Spleen (tissue), 13 donors: ENCODE data around the gene SACM1L. TPM values are rescaled to one million over a fixed set of nuclear protein-coding genes. Genes with fewer than 3 reads are reported as not detected.

Experiments
- DNase-seq: peaks from one replicate; pipeline ENCODE4 v3.0.0-alpha.2; 2020
- H3K27ac ChIP-seq, 8 donors: fragments of 200-600 bp; sonication (generic) in 7 of 8; 1 replicate in 4 of 8; 2 replicates in 4 of 8; pipeline versions ENCODE4 v1.5.0 to v1.8.0; 2016 to 2021; ENCODE audit warnings: inconsistent platforms in 4 of 8, mild to moderate bottlenecking in 4 of 8, moderate library complexity in 1 of 8
- H3K27me3 ChIP-seq, 7 donors: fragments of 200-600 bp; sonication (generic) in 6 of 7; replicated peaks in 1 of 7; 1 replicate in 4 of 7; 2 replicates in 3 of 7; pipeline versions ENCODE4 v1.5.0 to v1.8.0; 2016 to 2021; ENCODE audit warnings: inconsistent platforms in 3 of 7, mild to moderate bottlenecking in 1 of 7
- H3K36me3 ChIP-seq, 6 donors: fragments of 200-600 bp; sonication (generic) in 5 of 6; 1 replicate in 4 of 6; 2 replicates in 2 of 6; pipeline versions ENCODE4 v1.5.0 to v1.8.0; 2016 to 2021; ENCODE audit warnings: inconsistent platforms in 2 of 6
- H3K4me1 ChIP-seq, 6 donors: fragments of 200-600 bp; sonication (generic) in 5 of 6; 1 replicate in 3 of 6; 2 replicates in 3 of 6; pipeline versions ENCODE4 v1.5.0 to v1.8.0; 2016 to 2021; ENCODE audit warnings: inconsistent platforms in 3 of 6
- H3K4me3 ChIP-seq, 8 donors: fragments of 200-600 bp; sonication (generic) in 7 of 8; 1 replicate in 4 of 8; 2 replicates in 4 of 8; pipeline versions ENCODE4 v1.5.0 to v1.8.0; 2016 to 2021; ENCODE audit warnings: inconsistent platforms in 4 of 8, mild to moderate bottlenecking in 4 of 8, moderate library complexity in 2 of 8
- H3K9me3 ChIP-seq, 8 donors: fragments of 200-600 bp; sonication (generic) in 7 of 8; 1 replicate in 4 of 8; 2 replicates in 4 of 8; pipeline versions ENCODE4 v1.5.0 to v1.8.0; 2016 to 2021; ENCODE audit warnings: inconsistent platforms in 4 of 8
- CTCF ChIP-seq, 11 experiments: fragments of 200-600 bp in 7 of 11; fragments of 450-650 bp in 4 of 11; sonication (generic) in 4 of 11; IDR thresholded peaks in 8 of 11; conservative IDR thresholded peaks in 3 of 11; 1 replicate in 7 of 11; 2 replicates in 4 of 11; pipeline versions ENCODE4 v1.4.0 to v1.8.0; 2016 to 2021; ENCODE audit warnings: antibody characterized with exemption in 11 of 11, inconsistent platforms in 4 of 11, mild to moderate bottlenecking in 1 of 11
- POLR2A ChIP-seq, 3 donors: fragments of 450-650 bp; IDR thresholded peaks; one replicate each; pipeline ENCODE4 v1.5.1; 2017; ENCODE audit warnings: antibody characterized with exemption in 3 of 3, mild to moderate bottlenecking in 1 of 3
- POLR2AphosphoS5 ChIP-seq, 3 donors: sonication (generic); formaldehyde crosslinking; IDR thresholded peaks; one replicate each; pipeline ENCODE4 v1.5.1; 2017; ENCODE audit warnings: antibody characterized with exemption in 3 of 3
- WGBS, 5 donors: extraction: QIAGEN DNeasy Blood & Tissue Kit in 3 of 5; methylation state at CpG; one replicate each; pipeline versions ENCODE4 v1.1.5 to v1.1.7; 2013 to 2018; 5-methylcytosine and 5-hydroxymethylcytosine counted together
- intact Hi-C: fragments of 100-400 bp; cut with DNase I; formaldehyde crosslinking; loops from one replicate; pipeline ENCODE4 v1.15.0; 2023; ENCODE audit warnings: low total_unique reads
- long read RNA-seq, 2 donors: transcript quantifications; one replicate each; lab custom pipeline, GENCODE V29; 2026
- polyA plus RNA-seq, 3 donors: library from polyadenylated mRNA; stranded (reverse); fragments of 200-250 nt; gene quantifications; one replicate each; pipeline ENCODE4 v1.2.1, GENCODE V29; 2013
- total RNA-seq, 7 donors: library from RNA; depleted of rRNA in 3 of 7; stranded (reverse); fragments of >200 nt in 3 of 7; fragmentation: NEBNext Ultra II Directional in 4 of 7; extraction: Animal tissue kit (Norgen Biotek cat#: 25700) in 4 of 7; gene quantifications; one replicate each; pipeline versions ENCODE4 v1.1.0 to v1.2.1, GENCODE V29; 2016 to 2021
- donor health status: healthy with polysubstance abuse.
- donor health status: DM: no; HTN: no; CAD: no; lungs with moderate emphysema.
- donor health status: DM: no; HTN: no; CAD: no.
- donor health status: Bipolar disorder and iron deficiency.
- donor health status: healthy.
- donor health status: DM: no; HTN: no; CAD: no.
- donor health status: DM: yes; HTN: yes; CAD: no.

Gene SACM1L
- total RNA-seq: 10 to 100 TPM; 55.5 to 93.7 (median 67.5) TPM
- 10 to 100 TPM; 21.0 to 28.2 (median 27.9) TPM for polyA plus RNA-seq
- long read RNA-seq, donor 1, transcript SACM1L-201 (20 exons, 3,723 nt): major isoform, 8 of 10 reads
- long read RNA-seq, donor 1, partial matches to known transcripts: 0 of 10 reads
- long read RNA-seq, donor 1, other reads (novel, unspliced or antisense): 0 of 10 reads
- long read RNA-seq, donor 2, transcript SACM1L-201 (20 exons, 3,723 nt): major isoform, 6 of 16 reads
- long read RNA-seq, donor 2, partial matches to known transcripts: 8 of 16 reads
- long read RNA-seq, donor 2, other reads (novel, unspliced or antisense): 0 of 16 reads

DNA sequence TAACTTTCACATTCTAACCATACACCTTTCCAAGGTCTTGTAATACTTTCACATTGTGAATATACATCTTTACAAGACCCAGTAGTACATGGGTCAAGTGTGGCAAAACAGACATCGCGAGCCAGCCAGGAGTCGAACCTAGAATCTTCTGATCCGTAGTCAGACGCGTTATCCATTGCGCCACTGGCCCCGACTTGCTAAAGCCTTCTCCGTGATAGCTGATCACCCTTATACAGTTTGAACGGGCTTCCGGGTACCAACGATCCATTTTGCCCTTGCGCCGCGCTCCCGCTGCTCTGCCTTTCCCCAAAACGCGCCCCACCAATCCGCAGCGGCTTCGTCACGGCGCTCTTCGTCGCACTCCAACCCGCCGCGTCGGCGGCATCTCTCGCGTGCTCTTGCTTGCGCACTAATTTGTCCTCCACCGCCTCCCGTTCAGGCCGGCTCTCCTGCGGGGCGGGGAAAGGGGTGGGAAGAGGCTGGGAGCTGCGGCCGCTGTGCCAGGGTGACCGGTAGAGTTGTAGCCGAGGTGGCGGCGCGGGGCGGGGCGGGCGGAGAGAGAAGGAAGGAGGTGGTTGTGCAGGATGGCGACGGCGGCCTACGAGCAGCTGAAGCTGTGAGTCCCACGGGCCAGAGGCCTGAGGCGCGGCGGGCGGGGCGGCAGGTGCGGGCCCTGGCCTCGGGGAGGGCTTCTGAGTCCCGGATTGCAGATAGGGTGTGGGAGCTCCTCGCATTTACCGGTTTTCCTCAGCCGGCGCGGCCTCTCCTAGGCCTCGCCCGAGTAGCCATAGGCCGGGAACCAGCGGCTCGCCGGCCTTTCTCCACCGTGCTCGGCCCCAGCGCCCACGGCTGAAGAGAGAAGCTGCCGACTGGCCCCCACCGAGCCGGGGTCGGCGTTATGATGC lies at the start of gene SACM1L:
TSS of gene SACM1L (plus strand) at position 515 of the 905 bp plus-strand sequence. CDS start at position 585, 70 bp downstream.
- intact Hi-C loops: no loop called here
- Histone ChIP-seq H3K27ac (peak within 1 kb of the TSS; percentile 74 to 97 (median 94)), H3K4me3 (peak within 1 kb of the TSS; percentile 78 to 98 (median 92)), H3K36me3 (peaks cover 0 to 14% (median 2%) of the 10 kb centered on the region in 6 donors), H3K27me3 (no peaks in the 10 kb centered on the region), H3K4me1 (peaks cover 38 to 66% (median 54%) of the 10 kb centered on the region in 6 donors), H3K9me3 (no peaks in the 10 kb centered on the region)
- peak; percentile 100 for DNase-seq
- 0 to 1% (median 0%) methylated on average over 49 to 81 of the region's 81 CpGs for WGBS, 5 donors
- peak; percentile 37 to 76 (median 64) for TF ChIP-seq POLR2A (IDR thresholded peaks at IDR 0.05)
- TF ChIP-seq POLR2AphosphoS5 (IDR thresholded peaks at IDR 0.05): peak; percentile 96 to 98 (median 97)
- TF ChIP-seq CTCF (IDR thresholded peaks at IDR 0.05 in 8 of 11, conservative IDR thresholded peaks at IDR 0.05 in 3 of 11): peak in 4 of 11 experiments; percentile 15 to 58 (median 26)

- Histone ChIP-seq H3K4me1 (peaks cover 0 to 56% (median 33%) of the 10 kb centered on the region in 6 donors), H3K9me3 (no peaks in the 10 kb centered on the region), H3K27me3 (no peaks in the 10 kb centered on the region), H3K4me3 (no peak overlapping the region), H3K27ac (peak overlapping the region in 4 of 8 donors; percentile 4 to 48 (median 38)), H3K36me3 (peaks cover 0 to 49% (median 15%) of the 10 kb centered on the region in 6 donors)
- DNase-seq: no peak
- 67 to 97% (median 85%) methylated on average over 1 of the region's 1 CpG for WGBS, 5 donors
- intact Hi-C loops: no loop called here
- no peak for TF ChIP-seq POLR2A (IDR thresholded peaks at IDR 0.05)
- TF ChIP-seq POLR2AphosphoS5 (IDR thresholded peaks at IDR 0.05): no peak
These were observed 49.1 kb upstream of the SACM1L start for GRCh38 chr3:45640091-45640507.

GRCh38 chr3:45640724-45641361 lies 48.4 kb upstream of the SACM1L start:
- no peaks in the 10 kb centered on the region for H3K9me3 ChIP-seq
- H3K27me3 ChIP-seq: no peaks in the 10 kb centered on the region
- 90 to 96% (median 94%) methylated on average over 4 of the region's 4 CpGs for WGBS, 5 donors
- no peak for DNase-seq
- TF ChIP-seq CTCF (IDR thresholded peaks at IDR 0.05 in 8 of 11, conservative IDR thresholded peaks at IDR 0.05 in 3 of 11): no peak
- TF ChIP-seq POLR2A (IDR thresholded peaks at IDR 0.05): no peak
- TF ChIP-seq POLR2AphosphoS5 (IDR thresholded peaks at IDR 0.05): no peak
- H3K4me3 ChIP-seq: no peak overlapping the region
- intact Hi-C loops: no loop called here
- peak overlapping the region in 4 of 8 donors; percentile 4 to 48 (median 38) for H3K27ac ChIP-seq
- H3K4me1 ChIP-seq: peaks cover 0 to 63% (median 40%) of the 10 kb centered on the region in 6 donors
- peaks cover 0 to 56% (median 15%) of the 10 kb centered on the region in 6 donors for H3K36me3 ChIP-seq

GRCh38 chr3:45641756-45642155 lies 47.4 kb upstream of the SACM1L start:
- peaks cover 0 to 72% (median 48%) of the 10 kb centered on the region in 6 donors for H3K4me1 ChIP-seq
- no peaks in the 10 kb centered on the region for H3K9me3 ChIP-seq
- H3K27ac ChIP-seq: no peak overlapping the region
- DNase-seq: no peak
- H3K27me3 ChIP-seq: no peaks in the 10 kb centered on the region
- intact Hi-C loops: no loop called here
- TF ChIP-seq POLR2AphosphoS5 (IDR thresholded peaks at IDR 0.05): no peak
- no peak for TF ChIP-seq CTCF (IDR thresholded peaks at IDR 0.05 in 8 of 11, conservative IDR thresholded peaks at IDR 0.05 in 3 of 11)
- TF ChIP-seq POLR2A (IDR thresholded peaks at IDR 0.05): no peak
- H3K36me3 ChIP-seq: peaks cover 0 to 51% (median 10%) of the 10 kb centered on the region in 6 donors
- H3K4me3 ChIP-seq: no peak overlapping the region
- WGBS, 5 donors: 86 to 90% (median 87%) methylated on average over 2 of the region's 2 CpGs
